Measurements from ENCODE around the gene MED12L. TPM values are rescaled to one million over a fixed set of nuclear protein-coding genes. Genes with fewer than 3 reads are reported as not detected.

The MED12L gene
- total and polyA plus RNA-seq, 10 of the 15 experiments (the other 5 are each of a cell fraction or from before 2014, with no cell fraction given), result 0.01 to 0.06 (median 0.03) TPM; not detected in 2

DNA sequence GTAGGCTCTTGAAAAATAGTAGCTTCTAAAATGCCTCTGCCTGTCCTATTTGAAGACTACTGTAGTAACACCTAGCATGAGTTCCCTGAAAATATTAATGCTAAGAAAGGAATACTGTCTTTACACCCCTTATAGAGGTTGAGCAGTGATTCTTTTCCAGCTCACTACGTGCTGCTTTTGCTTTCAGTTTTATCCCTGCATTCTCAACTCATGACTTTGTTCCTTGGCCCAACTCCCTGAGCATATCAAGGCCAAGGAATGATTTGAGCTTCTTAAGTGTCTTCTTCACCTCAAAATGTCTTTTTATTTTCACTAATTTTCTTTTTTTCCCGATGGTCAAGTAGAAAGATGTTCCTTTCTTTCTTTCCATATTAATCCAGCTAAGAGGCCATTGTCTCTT is 260.4 kb downstream of the MED12L start:
- ChIA-PET CTCF (interaction anchor here (0.9 kb wide), 1 partner anchor 69 kb away, joined by 3 read pairs; no protein-coding TSS in a partner anchor), SMC1A (ENCODE audit: uncharacterized antibody, unreplicated experiment) (interaction anchor here (1.3 kb wide), 1 partner anchor 21 kb away, joined by 4 read pairs; no protein-coding TSS in a partner anchor), POLR2A (interaction anchor here (0.5 kb wide), 1 partner anchor 22 kb away, joined by 3 read pairs; no protein-coding TSS in a partner anchor), RAD21 (ENCODE audit: unreplicated experiment) (interaction anchor here (1.4 kb wide), 1 partner anchor 12 kb away, joined by 3 read pairs; no protein-coding TSS in a partner anchor)
- in situ Hi-C loops (cut with MboI) (no loop called here), intact Hi-C loops (cut with micrococcal nuclease; ENCODE audit: unreplicated experiment) (no loop called here)
- H3K4me3 ChIP-seq, result no peak overlapping the region
- H3K36me3 ChIP-seq (ENCODE audit: control insufficient read depth in 2 of 2, insufficient read depth in 2 of 2, low read length in 1 of 2), result no peaks in the 10 kb centered on the region
- no peak overlapping the region for H3K9ac ChIP-seq (ENCODE audit: control insufficient read depth, insufficient read depth, low read length)
- BruUV-seq (replicated peaks), result no TSS peak
- no peak overlapping the region for H2AFZ ChIP-seq (ENCODE audit: control insufficient read depth, low read depth, low read length)
- no peak overlapping the region for H3K27ac ChIP-seq (ENCODE audit: control insufficient read depth, insufficient read depth)
- H3K4me1 ChIP-seq (ENCODE audit: control insufficient read depth, insufficient read depth, low read length), result peaks cover under 1% of the 10 kb centered on the region; the same call in 1 of the 2 replicates
- no peak for FAIRE-seq
- ATAC-seq, result no peak
- no peaks in the 10 kb centered on the region for H3K79me2 ChIP-seq (ENCODE audit: control insufficient read depth, insufficient read depth, low read length)
- DNase-seq (ENCODE audit: low read depth, low spot score), result no peak
- TF ChIP-seq MYB (IDR thresholded peaks at IDR 0.05; ENCODE audit: borderline replicate concordance, low read depth, low read length) (no peak), HDAC2 (IDR thresholded peaks at IDR 0.05) (no peak), IRF4 (IDR thresholded peaks at IDR 0.05; ENCODE audit: low read depth, low read length) (no peak), SIX5 (IDR thresholded peaks at IDR 0.05; ENCODE audit: low read depth, low read length, severe bottlenecking) (no peak), PBX3 (IDR thresholded peaks at IDR 0.05; ENCODE audit: insufficient replicate concordance, low read depth, low read length) (no peak), MEF2A (IDR thresholded peaks at IDR 0.05; ENCODE audit: insufficient read depth, low read depth, low read length) (no peak), MYC (IDR thresholded peaks at IDR 0.05; ENCODE audit: insufficient read depth, insufficient read length, insufficient replicate concordance, low read length, severe bottlenecking) (no peak), USF1 (IDR thresholded peaks at IDR 0.05; ENCODE audit: borderline replicate concordance, extremely low read length, insufficient read depth, low read depth, low read length) (no peak), RELA (IDR thresholded peaks at IDR 0.05; ENCODE audit: borderline replicate concordance, partially characterized antibody) (no peak), SMAD1 (IDR thresholded peaks at IDR 0.05; ENCODE audit: low read depth, partially characterized antibody) (no peak), TCF7 (IDR thresholded peaks at IDR 0.05; ENCODE audit: borderline replicate concordance) (no peak)
- TF ChIP-seq, protein P1, sequence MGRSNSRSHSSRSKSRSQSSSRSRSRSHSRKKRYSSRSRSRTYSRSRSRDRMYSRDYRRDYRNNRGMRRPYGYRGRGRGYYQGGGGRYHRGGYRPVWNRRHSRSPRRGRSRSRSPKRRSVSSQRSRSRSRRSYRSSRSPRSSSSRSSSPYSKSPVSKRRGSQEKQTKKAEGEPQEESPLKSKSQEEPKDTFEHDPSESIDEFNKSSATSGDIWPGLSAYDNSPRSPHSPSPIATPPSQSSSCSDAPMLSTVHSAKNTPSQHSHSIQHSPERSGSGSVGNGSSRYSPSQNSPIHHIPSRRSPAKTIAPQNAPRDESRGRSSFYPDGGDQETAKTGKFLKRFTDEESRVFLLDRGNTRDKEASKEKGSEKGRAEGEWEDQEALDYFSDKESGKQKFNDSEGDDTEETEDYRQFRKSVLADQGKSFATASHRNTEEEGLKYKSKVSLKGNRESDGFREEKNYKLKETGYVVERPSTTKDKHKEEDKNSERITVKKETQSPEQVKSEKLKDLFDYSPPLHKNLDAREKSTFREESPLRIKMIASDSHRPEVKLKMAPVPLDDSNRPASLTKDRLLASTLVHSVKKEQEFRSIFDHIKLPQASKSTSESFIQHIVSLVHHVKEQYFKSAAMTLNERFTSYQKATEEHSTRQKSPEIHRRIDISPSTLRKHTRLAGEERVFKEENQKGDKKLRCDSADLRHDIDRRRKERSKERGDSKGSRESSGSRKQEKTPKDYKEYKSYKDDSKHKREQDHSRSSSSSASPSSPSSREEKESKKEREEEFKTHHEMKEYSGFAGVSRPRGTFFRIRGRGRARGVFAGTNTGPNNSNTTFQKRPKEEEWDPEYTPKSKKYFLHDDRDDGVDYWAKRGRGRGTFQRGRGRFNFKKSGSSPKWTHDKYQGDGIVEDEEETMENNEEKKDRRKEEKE (IDR thresholded peaks at IDR 0.05), result no peak
- H4K20me1 ChIP-seq (ENCODE audit: control insufficient read depth, insufficient read depth), result no peaks in the 10 kb centered on the region
- H3K9me3 ChIP-seq (replicated peaks; ENCODE audit: control insufficient read depth, insufficient read depth, low read length), result no peaks in the 10 kb centered on the region
- H3K27me3 ChIP-seq (replicated peaks in 1 of 2; ENCODE audit: control insufficient read depth in 2 of 2, insufficient read depth in 2 of 2, low read length in 1 of 2), result no peaks in the 10 kb centered on the region
- WGBS (ENCODE audit: insufficient coverage, insufficient replicate concordance, low lambda C conversion rate, missing lambda C conversion rate), result 47% methylated on average over 2 of the region's 2 CpGs
- no peak overlapping the region for H3K4me2 ChIP-seq (ENCODE audit: control insufficient read depth, insufficient read depth)

All from GM12878 (cell line).